ENCODE data around the gene PIK3CB.

Gene PIK3CB

GRCh38 chr3:138834596-138835396, at the start of gene PIK3CB:
Gene PIK3CB, minus strand, starts transcription at chr3:138834928. Its CDS starts 75,585 bp downstream, at chr3:138759343.
- Histone ChIP-seq H3K36me3 (ENCODE audit: control insufficient read depth, insufficient read depth, low read length) (no peaks in the 10 kb centered on the region), H3K4me1 (ENCODE audit: control insufficient read depth, insufficient read depth, low read length) (peaks cover 3% of the 10 kb centered on the region), H3K9me3 (ENCODE audit: control insufficient read depth, insufficient read depth, low read length) (no peaks in the 10 kb centered on the region), H3K4me3 (ENCODE audit: low read depth, low read length) (peak within 1 kb of the TSS; percentile 89), H3K27me3 (ENCODE audit: control insufficient read depth, insufficient read depth, low read length) (no peaks in the 10 kb centered on the region), H3K9ac (ENCODE audit: low read depth, low read length) (peak within 1 kb of the TSS; percentile 93)

- Histone ChIP-seq H3K36me3 (ENCODE audit: control insufficient read depth, insufficient read depth, low read length) (no peaks in the 10 kb centered on the region), H3K4me1 (ENCODE audit: control insufficient read depth, insufficient read depth, low read length) (peaks cover 4% of the 10 kb centered on the region), H3K9me3 (ENCODE audit: control insufficient read depth, insufficient read depth, low read length) (no peaks in the 10 kb centered on the region), H3K4me3 (ENCODE audit: low read depth, low read length) (no peak overlapping the region), H3K9ac (ENCODE audit: low read depth, low read length) (no peak overlapping the region), H3K27me3 (ENCODE audit: control insufficient read depth, insufficient read depth, low read length) (no peaks in the 10 kb centered on the region)
These were observed 46.5 kb upstream of the PIK3CB start for GRCh38 chr3:138881233-138881632.

- H3K36me3 ChIP-seq (ENCODE audit: control insufficient read depth, insufficient read depth, low read length), result no peaks in the 10 kb centered on the region
- H3K4me1 ChIP-seq (ENCODE audit: control insufficient read depth, insufficient read depth, low read length), result peaks cover 4% of the 10 kb centered on the region
- H3K4me3 ChIP-seq (ENCODE audit: low read depth, low read length), result no peak overlapping the region
- no peaks in the 10 kb centered on the region for H3K27me3 ChIP-seq (ENCODE audit: control insufficient read depth, insufficient read depth, low read length)
- no peaks in the 10 kb centered on the region for H3K9me3 ChIP-seq (ENCODE audit: control insufficient read depth, insufficient read depth, low read length)
- no peak overlapping the region for H3K9ac ChIP-seq (ENCODE audit: low read depth, low read length)
These were observed 45.0 kb upstream of the PIK3CB start for GRCh38 chr3:138879541-138880380.

GRCh38 chr3:138877226-138877625, 42.5 kb upstream of the PIK3CB start:
- Histone ChIP-seq H3K27me3 (ENCODE audit: control insufficient read depth, insufficient read depth, low read length) (no peaks in the 10 kb centered on the region), H3K4me1 (ENCODE audit: control insufficient read depth, insufficient read depth, low read length) (peaks cover 4% of the 10 kb centered on the region), H3K9me3 (ENCODE audit: control insufficient read depth, insufficient read depth, low read length) (no peaks in the 10 kb centered on the region), H3K36me3 (ENCODE audit: control insufficient read depth, insufficient read depth, low read length) (no peaks in the 10 kb centered on the region), H3K4me3 (ENCODE audit: low read depth, low read length) (no peak overlapping the region), H3K9ac (ENCODE audit: low read depth, low read length) (no peak overlapping the region)

- Histone ChIP-seq H3K9ac (ENCODE audit: low read depth, low read length) (no peak overlapping the region), H3K36me3 (ENCODE audit: control insufficient read depth, insufficient read depth, low read length) (no peaks in the 10 kb centered on the region), H3K9me3 (ENCODE audit: control insufficient read depth, insufficient read depth, low read length) (no peaks in the 10 kb centered on the region), H3K4me3 (ENCODE audit: low read depth, low read length) (no peak overlapping the region), H3K4me1 (ENCODE audit: control insufficient read depth, insufficient read depth, low read length) (peaks cover 4% of the 10 kb centered on the region), H3K27me3 (ENCODE audit: control insufficient read depth, insufficient read depth, low read length) (no peaks in the 10 kb centered on the region)
These were observed 41.3 kb upstream of the PIK3CB start for GRCh38 chr3:138875754-138876664.

GRCh38 chr3:138875096-138875753, 40.5 kb upstream of the PIK3CB start:
- Histone ChIP-seq H3K9me3 (ENCODE audit: control insufficient read depth, insufficient read depth, low read length) (no peaks in the 10 kb centered on the region), H3K27me3 (ENCODE audit: control insufficient read depth, insufficient read depth, low read length) (no peaks in the 10 kb centered on the region), H3K4me3 (ENCODE audit: low read depth, low read length) (no peak overlapping the region), H3K9ac (ENCODE audit: low read depth, low read length) (no peak overlapping the region), H3K36me3 (ENCODE audit: control insufficient read depth, insufficient read depth, low read length) (no peaks in the 10 kb centered on the region), H3K4me1 (ENCODE audit: control insufficient read depth, insufficient read depth, low read length) (peaks cover 4% of the 10 kb centered on the region)

GRCh38 chr3:138873471-138874278, 38.9 kb upstream of the PIK3CB start:
- Histone ChIP-seq H3K9ac (ENCODE audit: low read depth, low read length) (no peak overlapping the region), H3K9me3 (ENCODE audit: control insufficient read depth, insufficient read depth, low read length) (no peaks in the 10 kb centered on the region), H3K4me1 (ENCODE audit: control insufficient read depth, insufficient read depth, low read length) (no peaks in the 10 kb centered on the region), H3K36me3 (ENCODE audit: control insufficient read depth, insufficient read depth, low read length) (no peaks in the 10 kb centered on the region), H3K27me3 (ENCODE audit: control insufficient read depth, insufficient read depth, low read length) (no peaks in the 10 kb centered on the region), H3K4me3 (ENCODE audit: low read depth, low read length) (no peak overlapping the region)

- no peaks in the 10 kb centered on the region for H3K27me3 ChIP-seq (ENCODE audit: control insufficient read depth, insufficient read depth, low read length)
- H3K4me3 ChIP-seq (ENCODE audit: low read depth, low read length), result no peak overlapping the region
- H3K9ac ChIP-seq (ENCODE audit: low read depth, low read length), result no peak overlapping the region
- no peaks in the 10 kb centered on the region for H3K36me3 ChIP-seq (ENCODE audit: control insufficient read depth, insufficient read depth, low read length)
- H3K4me1 ChIP-seq (ENCODE audit: control insufficient read depth, insufficient read depth, low read length), result no peaks in the 10 kb centered on the region
- H3K9me3 ChIP-seq (ENCODE audit: control insufficient read depth, insufficient read depth, low read length), result no peaks in the 10 kb centered on the region
These were observed 37.9 kb upstream of the PIK3CB start for GRCh38 chr3:138872632-138873031.

GRCh38 chr3:138867996-138868395, 33.3 kb upstream of the PIK3CB start:
- Histone ChIP-seq H3K36me3 (ENCODE audit: control insufficient read depth, insufficient read depth, low read length) (no peaks in the 10 kb centered on the region), H3K9me3 (ENCODE audit: control insufficient read depth, insufficient read depth, low read length) (no peaks in the 10 kb centered on the region), H3K9ac (ENCODE audit: low read depth, low read length) (no peak overlapping the region), H3K4me1 (ENCODE audit: control insufficient read depth, insufficient read depth, low read length) (peaks cover 3% of the 10 kb centered on the region), H3K27me3 (ENCODE audit: control insufficient read depth, insufficient read depth, low read length) (no peaks in the 10 kb centered on the region), H3K4me3 (ENCODE audit: low read depth, low read length) (no peak overlapping the region)

GRCh38 chr3:138863776-138864113, 29.0 kb upstream of the PIK3CB start:
- Histone ChIP-seq H3K4me1 (ENCODE audit: control insufficient read depth, insufficient read depth, low read length) (peaks cover 19% of the 10 kb centered on the region), H3K4me3 (ENCODE audit: low read depth, low read length) (no peak overlapping the region), H3K36me3 (ENCODE audit: control insufficient read depth, insufficient read depth, low read length) (no peaks in the 10 kb centered on the region), H3K27me3 (ENCODE audit: control insufficient read depth, insufficient read depth, low read length) (no peaks in the 10 kb centered on the region), H3K9me3 (ENCODE audit: control insufficient read depth, insufficient read depth, low read length) (no peaks in the 10 kb centered on the region), H3K9ac (ENCODE audit: low read depth, low read length) (no peak overlapping the region)
